ENCODE measurements around the gene BAIAP2L2.
"Not testable (repeated sequence)": the region's sequence is repeated elsewhere in the genome, so short reads cannot be mapped to it uniquely, and the experiment has no call there.

The BAIAP2L2 gene

GRCh38 chr22:38127869-38128268 is 17.4 kb upstream of the BAIAP2L2 start:
- no peak for DNase-seq

GRCh38 chr22:38126928-38127668 is 16.6 kb upstream of the BAIAP2L2 start:
- DNase-seq = peak; percentile 82

- no peak for DNase-seq
Measured at GRCh38 chr22:38125751-38126201, 15.3 kb upstream of the BAIAP2L2 start.

- no peak for DNase-seq
Measured at GRCh38 chr22:38125038-38125610, 14.6 kb upstream of the BAIAP2L2 start.

- no peak for DNase-seq
Measured at GRCh38 chr22:38124236-38124974, 13.9 kb upstream of the BAIAP2L2 start.

GRCh38 chr22:38122616-38123015 is 12.1 kb upstream of the BAIAP2L2 start:
- no peak for DNase-seq

GRCh38 chr22:38120359-38121110 is 10.1 kb upstream of the BAIAP2L2 start:
- DNase-seq = no peak

GRCh38 chr22:38118747-38119146 is 8.3 kb upstream of the BAIAP2L2 start:
- not testable (repeated sequence) for DNase-seq

- DNase-seq = no peak
Measured at GRCh38 chr22:38118182-38118581, 7.7 kb upstream of the BAIAP2L2 start.

- not testable (repeated sequence) for DNase-seq
Measured at GRCh38 chr22:38117556-38117955, 7.1 kb upstream of the BAIAP2L2 start.

GRCh38 chr22:38115423-38116205 is 5.1 kb upstream of the BAIAP2L2 start:
- DNase-seq = no peak

- DNase-seq = peak; percentile 91
Measured at GRCh38 chr22:38114484-38115398, 4.3 kb upstream of the BAIAP2L2 start.

- no peak for DNase-seq
Measured at GRCh38 chr22:38112381-38112780, 1.9 kb upstream of the BAIAP2L2 start.

GRCh38 chr22:38111925-38112355 is 1.5 kb upstream of the BAIAP2L2 start:
- DNase-seq = no peak

GRCh38 chr22:38110863-38111852 is 674 bp upstream of the BAIAP2L2 start:
- DNase-seq = peak; percentile 27

- peak; percentile 41 for DNase-seq
Measured at GRCh38 chr22:38109371-38110001, 998 bp downstream of the BAIAP2L2 start.

GRCh38 chr22:38108561-38109319 is 1.7 kb downstream of the BAIAP2L2 start:
- DNase-seq = no peak

Measured in hematopoietic multipotent progenitor cell treated with erythropoietin and hydrocortisone succinate and interleukin-3 and kit ligand, for 4 days (in vitro differentiated cells).